Skeletal muscle satellite cell (primary cell): ENCODE data around the gene ZNF827.

ENCODE experiments used
- H3K27me3 ChIP-seq: 2 replicates; pipeline ENCODE4 v1.7.0; 2013; ENCODE audit warnings: low read length; ENCODE audit not compliant: control insufficient read depth, insufficient read depth
- H3K36me3 ChIP-seq: 2 replicates; pipeline ENCODE4 v1.7.0; 2013; ENCODE audit warnings: mild to moderate bottlenecking, control low read depth, low read length; ENCODE audit not compliant: insufficient read depth
- H3K4me1 ChIP-seq: 2 replicates; pipeline ENCODE4 v1.7.0; 2013; ENCODE audit warnings: low read length; ENCODE audit not compliant: control insufficient read depth, insufficient read depth
- H3K4me2 ChIP-seq: 2 replicates; pipeline ENCODE4 v1.7.0; 2013; ENCODE audit warnings: mild to moderate bottlenecking, low read length
- H3K4me3 ChIP-seq: 2 replicates; pipeline ENCODE4 v1.7.0; 2013; ENCODE audit warnings: low read length
- H3K9ac ChIP-seq: 2 replicates; pipeline ENCODE4 v1.7.0; 2013; ENCODE audit warnings: mild to moderate bottlenecking, low read depth, low read length, moderate library complexity
- H3K9me3 ChIP-seq: replicated peaks from 2 replicates; pipeline ENCODE4 v1.7.0; 2013; ENCODE audit warnings: mild to moderate bottlenecking, control low read depth, low read length

ZNF827 gene

DNA sequence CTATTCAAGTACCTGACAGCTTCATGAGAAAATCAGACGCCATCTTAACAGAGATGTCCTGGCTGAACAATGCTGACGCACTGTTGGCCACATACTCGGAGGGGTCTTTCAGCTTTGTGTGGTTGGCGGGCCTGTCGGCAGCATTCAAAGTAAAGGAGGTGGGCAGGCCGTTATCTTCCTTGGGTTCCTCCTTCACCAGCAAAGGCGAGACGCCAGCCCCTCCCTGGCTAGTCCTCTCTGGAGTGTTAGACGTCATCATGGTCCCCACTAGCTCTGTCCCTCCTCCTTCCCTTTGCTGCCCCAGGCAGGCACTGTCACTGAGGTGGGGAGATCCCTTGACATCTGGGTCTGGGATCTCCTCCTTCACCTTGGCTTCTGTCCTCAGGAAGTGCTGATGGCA is 53.0 kb downstream of the ZNF827 start:
- no peak overlapping the region for H3K4me2 ChIP-seq
- no peaks in the 10 kb centered on the region for H3K9me3 ChIP-seq
- H3K27me3 ChIP-seq: no peaks in the 10 kb centered on the region
- H3K4me3 ChIP-seq: no peak overlapping the region
- no peak overlapping the region for H3K9ac ChIP-seq
- H3K36me3 ChIP-seq: peaks cover 2% of the 10 kb centered on the region
- H3K4me1 ChIP-seq: peaks cover 11% of the 10 kb centered on the region

GRCh38 chr4:145884775-145885174 is 53.8 kb downstream of the ZNF827 start:
- Histone ChIP-seq H3K36me3 (peaks cover 2% of the 10 kb centered on the region), H3K4me2 (no peak overlapping the region), H3K9ac (no peak overlapping the region), H3K27me3 (no peaks in the 10 kb centered on the region), H3K4me1 (peaks cover 11% of the 10 kb centered on the region), H3K9me3 (no peaks in the 10 kb centered on the region), H3K4me3 (no peak overlapping the region)

GRCh38 chr4:145883101-145883694 is 55.4 kb downstream of the ZNF827 start:
- Histone ChIP-seq H3K4me1 (peaks cover 20% of the 10 kb centered on the region), H3K9ac (no peak overlapping the region), H3K4me2 (no peak overlapping the region), H3K27me3 (no peaks in the 10 kb centered on the region), H3K36me3 (peaks cover 2% of the 10 kb centered on the region), H3K4me3 (no peak overlapping the region), H3K9me3 (no peaks in the 10 kb centered on the region)

GRCh38 chr4:145882604-145883003 is 56.0 kb downstream of the ZNF827 start:
- Histone ChIP-seq H3K9me3 (no peaks in the 10 kb centered on the region), H3K4me1 (peaks cover 17% of the 10 kb centered on the region)

GRCh38 chr4:145881989-145882388 is 56.6 kb downstream of the ZNF827 start:
- Histone ChIP-seq H3K4me1 (peaks cover 13% of the 10 kb centered on the region), H3K9ac (no peak overlapping the region), H3K9me3 (no peaks in the 10 kb centered on the region), H3K27me3 (no peaks in the 10 kb centered on the region), H3K36me3 (peaks cover 2% of the 10 kb centered on the region), H3K4me3 (no peak overlapping the region), H3K4me2 (no peak overlapping the region)

More at GRCh38 chr4:145882604-145883003, 56.0 kb downstream of the ZNF827 start:
- Histone ChIP-seq H3K4me2 (no peak overlapping the region), H3K36me3 (peaks cover 2% of the 10 kb centered on the region), H3K9ac (no peak overlapping the region), H3K4me3 (no peak overlapping the region), H3K27me3 (no peaks in the 10 kb centered on the region)

DNA sequence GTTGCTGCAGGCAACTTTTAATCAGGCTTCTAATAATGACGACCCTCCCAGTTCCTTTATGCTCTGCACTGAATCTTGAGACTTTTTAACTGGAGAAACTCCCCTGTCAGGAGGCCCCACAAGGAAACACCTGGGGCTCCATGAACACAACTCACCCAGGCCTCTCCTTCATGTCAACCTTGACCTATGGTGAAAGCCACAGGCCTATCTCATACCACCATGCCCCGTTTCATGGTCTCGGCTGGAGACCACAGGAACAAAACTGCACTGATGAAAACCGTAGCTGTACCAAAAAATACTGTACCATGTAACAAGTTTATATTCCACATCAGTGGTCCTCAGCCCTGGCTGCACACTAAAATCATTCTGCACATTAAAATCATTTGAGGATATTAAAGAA is 57.0 kb downstream of the ZNF827 start:
- no peak overlapping the region for H3K9ac ChIP-seq
- H3K4me3 ChIP-seq: no peak overlapping the region
- H3K4me2 ChIP-seq: no peak overlapping the region
- no peaks in the 10 kb centered on the region for H3K27me3 ChIP-seq
- peaks cover 2% of the 10 kb centered on the region for H3K36me3 ChIP-seq
- H3K9me3 ChIP-seq: no peaks in the 10 kb centered on the region
- H3K4me1 ChIP-seq: peaks cover 9% of the 10 kb centered on the region

DNA sequence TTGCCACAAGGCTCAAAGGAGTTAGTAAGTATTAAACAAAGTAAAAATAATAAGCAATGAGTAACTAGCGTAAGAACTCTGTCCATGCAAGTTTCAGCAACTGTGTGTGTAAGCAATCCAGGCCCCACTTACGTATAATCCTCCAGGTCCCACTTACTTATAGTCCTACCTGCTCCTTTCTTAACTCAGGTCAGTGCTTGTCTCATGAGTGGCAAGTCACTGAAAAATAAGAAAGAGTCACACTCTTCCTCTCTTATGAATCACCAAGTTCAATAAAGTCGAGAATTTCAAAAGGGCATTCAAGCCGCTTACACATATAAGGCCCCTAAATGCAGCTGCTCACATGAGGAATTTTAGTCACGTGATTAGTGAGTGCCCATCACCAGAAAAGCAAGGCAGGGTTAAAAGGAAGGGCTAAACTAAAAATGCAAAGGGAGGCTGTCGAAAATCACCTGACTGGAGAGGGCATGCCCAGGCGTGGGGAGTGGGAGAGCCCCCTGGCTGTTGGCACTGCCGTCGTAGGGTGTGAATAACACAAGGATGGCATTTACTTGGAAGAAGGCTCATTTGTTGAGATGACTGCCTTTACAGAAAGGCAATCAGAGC is 58.2 kb downstream of the ZNF827 start:
- H3K4me1 ChIP-seq: peaks cover 9% of the 10 kb centered on the region
- no peak overlapping the region for H3K4me2 ChIP-seq
- peaks cover 2% of the 10 kb centered on the region for H3K36me3 ChIP-seq
- H3K9ac ChIP-seq: no peak overlapping the region
- H3K4me3 ChIP-seq: no peak overlapping the region
- H3K27me3 ChIP-seq: no peaks in the 10 kb centered on the region
- no peaks in the 10 kb centered on the region for H3K9me3 ChIP-seq

- no peak overlapping the region for H3K4me2 ChIP-seq
- no peaks in the 10 kb centered on the region for H3K9me3 ChIP-seq
- H3K9ac ChIP-seq: no peak overlapping the region
- H3K4me1 ChIP-seq: peaks cover 9% of the 10 kb centered on the region
- H3K36me3 ChIP-seq: no peaks in the 10 kb centered on the region
- no peak overlapping the region for H3K4me3 ChIP-seq
- H3K27me3 ChIP-seq: no peaks in the 10 kb centered on the region
These were observed 59.0 kb downstream of the ZNF827 start for GRCh38 chr4:145879598-145879997.

DNA sequence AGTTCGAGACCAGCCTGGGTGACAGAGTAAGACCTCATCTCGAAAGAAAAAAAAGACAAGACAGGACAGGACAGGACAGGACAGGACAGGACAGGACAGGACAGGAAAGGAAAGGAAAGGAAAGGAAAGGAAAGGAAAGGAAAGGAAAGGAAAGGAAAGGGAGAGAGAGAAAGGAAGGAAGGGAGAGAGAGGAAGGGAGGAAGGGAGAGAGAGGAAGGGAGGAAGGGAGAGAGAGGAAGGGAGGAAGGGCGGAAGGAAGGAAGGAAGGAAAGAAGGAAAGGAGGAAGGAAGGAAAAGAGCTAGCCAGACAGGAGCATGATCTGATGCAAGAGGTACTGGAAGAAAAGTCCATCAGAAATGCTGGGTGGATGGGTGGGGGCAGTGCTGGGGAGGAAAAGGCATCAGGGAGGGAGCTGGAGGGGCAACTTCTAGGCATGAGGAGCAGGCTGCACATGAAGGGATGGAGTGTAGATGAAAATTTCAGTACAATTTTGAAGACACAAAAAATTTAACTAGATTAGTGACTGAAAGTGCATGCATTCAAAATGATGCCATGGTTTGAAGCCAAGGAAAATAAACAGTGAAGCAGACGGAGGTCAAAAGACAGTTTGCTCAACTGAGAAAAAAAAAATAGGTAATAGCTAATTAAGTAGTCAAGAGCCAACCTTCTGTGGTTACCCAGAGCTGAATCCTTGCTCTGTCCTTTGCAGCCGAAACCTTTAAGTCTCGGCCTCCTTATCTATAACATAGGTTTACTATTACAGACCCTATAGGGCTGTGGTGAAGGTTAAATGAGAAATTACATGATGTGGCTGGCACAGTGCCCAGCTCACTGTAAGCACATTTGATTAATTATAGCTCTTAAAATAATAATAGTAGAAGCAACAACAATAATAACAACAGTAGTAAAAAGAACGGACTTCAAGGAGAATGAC is 59.9 kb downstream of the ZNF827 start:
- no peak overlapping the region for H3K4me3 ChIP-seq
- H3K4me2 ChIP-seq: no peak overlapping the region
- peaks cover 9% of the 10 kb centered on the region for H3K4me1 ChIP-seq
- no peaks in the 10 kb centered on the region for H3K36me3 ChIP-seq
- H3K9ac ChIP-seq: no peak overlapping the region
- H3K27me3 ChIP-seq: no peaks in the 10 kb centered on the region
- H3K9me3 ChIP-seq: no peaks in the 10 kb centered on the region

DNA sequence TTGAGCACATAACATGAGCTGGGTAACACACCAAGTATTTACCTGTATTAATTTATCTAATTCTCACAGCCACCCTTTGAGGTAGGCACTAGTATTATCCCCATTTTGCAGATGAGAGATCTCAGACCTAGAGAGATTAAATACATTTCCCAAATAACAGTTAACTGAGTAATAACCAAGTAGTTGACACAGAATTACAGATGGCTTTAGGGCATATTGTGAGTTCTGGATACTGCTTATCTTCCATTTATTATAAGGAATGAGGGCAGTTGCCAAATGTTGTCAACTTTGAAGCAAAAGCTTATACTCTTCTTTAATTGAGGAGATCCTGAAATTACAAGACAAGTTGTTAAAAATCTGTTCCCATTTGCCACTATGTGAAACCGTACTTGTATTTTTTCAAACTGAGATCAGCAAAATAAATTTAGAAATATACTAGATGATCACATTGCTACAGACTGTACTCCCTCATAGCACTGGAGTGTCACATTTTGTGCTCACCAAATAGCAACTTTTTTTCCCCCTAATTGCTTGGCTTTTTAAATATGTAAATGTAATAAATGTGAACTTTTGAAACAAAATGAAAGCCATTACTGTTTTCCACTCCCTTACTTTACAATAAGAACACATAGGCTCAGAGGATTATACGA is 62.0 kb downstream of the ZNF827 start:
- H3K36me3 ChIP-seq: no peaks in the 10 kb centered on the region
- H3K27me3 ChIP-seq: no peaks in the 10 kb centered on the region
- no peak overlapping the region for H3K4me2 ChIP-seq
- H3K4me1 ChIP-seq: peaks cover 9% of the 10 kb centered on the region
- no peak overlapping the region for H3K4me3 ChIP-seq
- no peaks in the 10 kb centered on the region for H3K9me3 ChIP-seq
- no peak overlapping the region for H3K9ac ChIP-seq

DNA sequence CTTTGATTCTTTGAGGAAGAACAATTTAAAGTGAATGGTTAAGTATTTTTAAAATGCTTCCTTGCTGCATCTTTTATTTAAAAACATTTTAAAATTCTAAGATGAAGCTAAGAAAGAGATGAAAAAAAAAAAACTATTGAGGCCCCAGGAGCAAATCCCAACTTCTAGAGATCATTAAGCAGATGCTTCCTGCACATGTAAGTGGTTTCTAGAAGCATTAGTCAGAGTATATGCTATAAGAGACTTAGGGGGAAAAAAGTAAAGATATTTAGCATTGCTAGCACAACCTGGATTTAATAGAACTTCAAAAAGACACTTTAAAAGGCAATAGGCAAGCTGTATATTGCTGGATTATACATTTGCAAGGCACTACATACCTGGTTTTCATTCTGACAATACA is 64.7 kb downstream of the ZNF827 start:
- Histone ChIP-seq H3K36me3 (no peaks in the 10 kb centered on the region), H3K9ac (no peak overlapping the region), H3K9me3 (no peaks in the 10 kb centered on the region), H3K27me3 (no peaks in the 10 kb centered on the region), H3K4me1 (peaks cover 4% of the 10 kb centered on the region), H3K4me2 (no peak overlapping the region), H3K4me3 (no peak overlapping the region)
